Measurements from ENCODE around the gene PBXIP1.
"Not testable (repeated sequence)": the region's sequence is repeated elsewhere in the genome, so short reads cannot be mapped to it uniquely, and the experiment has no call there.

Gene PBXIP1

GRCh38 chr1:154995301-154995983 lies 39.5 kb upstream of the PBXIP1 start:
- not testable (repeated sequence) for DNase-seq (ENCODE audit: low read depth in 2 of 2)

- no peak for DNase-seq (ENCODE audit: low read depth in 2 of 2)
Measured at GRCh38 chr1:154994591-154994990, 38.7 kb upstream of the PBXIP1 start.

- no peak for DNase-seq (ENCODE audit: low read depth in 2 of 2)
Measured at GRCh38 chr1:154994269-154994587, 38.3 kb upstream of the PBXIP1 start.

- DNase-seq (ENCODE audit: low read depth in 2 of 2): no peak
Measured at GRCh38 chr1:154993572-154994268, 37.8 kb upstream of the PBXIP1 start, which contains the start of gene LENEP. LENEP (plus strand) TSS chr1:154993586; CDS start chr1:154993608, 22 bp downstream.

GRCh38 chr1:154992721-154993571 lies 37.0 kb upstream of the PBXIP1 start:
- DNase-seq (ENCODE audit: low read depth in 2 of 2): no peak

GRCh38 chr1:154990276-154990675 lies 34.4 kb upstream of the PBXIP1 start:
- DNase-seq (ENCODE audit: low read depth in 2 of 2): no peak

- no peak for DNase-seq (ENCODE audit: low read depth in 2 of 2)
Measured at GRCh38 chr1:154989195-154989860, 33.4 kb upstream of the PBXIP1 start.

- DNase-seq (ENCODE audit: low read depth in 2 of 2): no peak
Measured at GRCh38 chr1:154988058-154988954, 32.4 kb upstream of the PBXIP1 start.

- no peak for DNase-seq (ENCODE audit: low read depth in 2 of 2)
Measured at GRCh38 chr1:154987326-154987725, 31.4 kb upstream of the PBXIP1 start.

- not testable (repeated sequence) for DNase-seq (ENCODE audit: low read depth in 2 of 2)
Measured at GRCh38 chr1:154986736-154987135, 30.8 kb upstream of the PBXIP1 start.

- DNase-seq (ENCODE audit: low read depth in 2 of 2): no peak
Measured at GRCh38 chr1:154983776-154984466, 28.0 kb upstream of the PBXIP1 start.

- peak; percentile 94 to 95 for DNase-seq (ENCODE audit: low read depth in 2 of 2)
Measured at GRCh38 chr1:154982897-154983648, 27.2 kb upstream of the PBXIP1 start, which contains the start of gene FLAD1. FLAD1 (plus strand) TSS chr1:154983344; CDS start chr1:154983695, 351 bp downstream.

- DNase-seq (ENCODE audit: low read depth in 2 of 2): no peak
Measured at GRCh38 chr1:154982341-154982740, 26.4 kb upstream of the PBXIP1 start.

GRCh38 chr1:154978360-154978759 lies 22.5 kb upstream of the PBXIP1 start:
- no peak for DNase-seq (ENCODE audit: low read depth in 2 of 2)

- not testable (repeated sequence) for DNase-seq (ENCODE audit: low read depth in 2 of 2)
Measured at GRCh38 chr1:154977762-154978161, 21.9 kb upstream of the PBXIP1 start.

GRCh38 chr1:154975409-154976059 lies 19.6 kb upstream of the PBXIP1 start:
- peak; percentile 61 to 70 for DNase-seq (ENCODE audit: low read depth in 2 of 2)

GRCh38 chr1:154974808-154975408 lies 19.0 kb upstream of the PBXIP1 start:
- DNase-seq (ENCODE audit: low read depth in 2 of 2): peak; percentile 90 to 91

GRCh38 chr1:154974102-154974807 lies 18.4 kb upstream of the PBXIP1 start, which contains the start of gene CKS1B:
CKS1B (plus strand) TSS chr1:154974681; CDS start chr1:154974746, 65 bp downstream.
- peak; percentile 90 to 92 for DNase-seq (ENCODE audit: low read depth in 2 of 2)
